Lower lobe of right lung (tissue), 2 donors: Measurements from ENCODE around the gene SPRR2G. TPM values are rescaled to one million over a fixed set of nuclear protein-coding genes. Genes with fewer than 3 reads are reported as not detected.
"Not testable (repeated sequence)": the region's sequence is repeated elsewhere in the genome, so short reads cannot be mapped to it uniquely, and the experiment has no call there.

Source experiments
- ATAC-seq, 2 donors: fragments of 200-7000 bp; cut with Tn5 transposase; one replicate each; pipeline ENCODE4 v1.9.1; 2020 to 2022; ENCODE audit warnings: mild to moderate bottlenecking in 2 of 2, moderate library complexity in 2 of 2
- DNase-seq: peaks from one replicate; pipeline ENCODE4 v3.0.0-alpha.2; 2020
- H3K27ac ChIP-seq: fragments of 200-600 bp; one replicate; pipeline ENCODE4 v1.8.0; 2022
- H3K27me3 ChIP-seq: fragments of 200-600 bp; one replicate; pipeline ENCODE4 v1.8.0; 2022; ENCODE audit warnings: low read depth
- H3K36me3 ChIP-seq: fragments of 200-600 bp; one replicate; pipeline ENCODE4 v1.8.0; 2022; ENCODE audit warnings: mild to moderate bottlenecking
- H3K4me1 ChIP-seq: fragments of 200-600 bp; one replicate; pipeline ENCODE4 v1.8.0; 2022
- H3K4me3 ChIP-seq: fragments of 200-600 bp; one replicate; pipeline ENCODE4 v1.8.0; 2022; ENCODE audit warnings: mild to moderate bottlenecking
- H3K9me3 ChIP-seq: fragments of 200-600 bp; one replicate; pipeline ENCODE4 v1.8.0; 2022
- intact Hi-C: fragments of 100-400 bp; cut with DNase I; formaldehyde crosslinking; loops from one replicate; pipeline ENCODE4 v1.11.0; 2022
- total RNA-seq: library from RNA; stranded (reverse); fragmentation: NEBNext Ultra II Directional; extraction: Animal tissue kit (Norgen Biotek cat#: 25700); gene quantifications from one replicate; pipeline ENCODE4 v1.2.1, GENCODE V29; 2021
- TF ChIP-seq, protein P1 (sequence below): fragments of 200-600 bp; IDR thresholded peaks from one replicate; pipeline ENCODE4 v1.8.0; 2022; ENCODE audit warnings: antibody characterized with exemption, mild to moderate bottlenecking
- donor health status: DM: no; HTN: yes; CAD: no; lungs with severe emphysema.

The SPRR2G gene
- total RNA-seq, 1 donor from 2014 or later, result not detected

DNA sequence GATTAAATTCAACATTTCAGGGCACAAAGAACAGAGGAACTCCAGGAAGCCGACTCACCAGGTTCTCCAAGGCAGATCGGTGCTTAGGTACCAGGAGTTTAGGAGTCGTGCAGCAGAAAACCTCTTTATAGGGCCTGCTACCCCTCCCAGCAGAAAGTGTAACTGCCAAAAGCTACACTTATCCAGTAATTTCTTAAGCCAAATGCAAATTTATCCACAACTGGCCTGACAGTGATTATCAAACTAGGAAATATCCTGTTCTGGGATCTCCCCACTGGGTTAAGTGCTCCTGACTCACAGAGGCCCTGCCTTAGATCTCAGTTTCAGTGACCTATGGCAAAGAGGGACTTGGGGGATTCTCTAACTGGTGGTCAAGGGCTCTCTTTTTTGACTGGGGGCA lies 37.3 kb downstream of the SPRR2G start, which contains the start of gene SPRR2F:
Gene SPRR2F (minus strand): TSS at position 101 of the 400 bp plus-strand sequence. CDS start 783 bp downstream, outside the sequence.
- no peaks in the 10 kb centered on the region for H3K27me3 ChIP-seq
- H3K4me3 ChIP-seq, result no peak within 1 kb of the TSS
- no peaks in the 10 kb centered on the region for H3K36me3 ChIP-seq
- intact Hi-C loops, result no loop called here
- H3K27ac ChIP-seq, result no peak within 1 kb of the TSS
- H3K4me1 ChIP-seq, result no peaks in the 10 kb centered on the region
- no peak for DNase-seq
- no peak for ATAC-seq
- TF ChIP-seq, protein P1, sequence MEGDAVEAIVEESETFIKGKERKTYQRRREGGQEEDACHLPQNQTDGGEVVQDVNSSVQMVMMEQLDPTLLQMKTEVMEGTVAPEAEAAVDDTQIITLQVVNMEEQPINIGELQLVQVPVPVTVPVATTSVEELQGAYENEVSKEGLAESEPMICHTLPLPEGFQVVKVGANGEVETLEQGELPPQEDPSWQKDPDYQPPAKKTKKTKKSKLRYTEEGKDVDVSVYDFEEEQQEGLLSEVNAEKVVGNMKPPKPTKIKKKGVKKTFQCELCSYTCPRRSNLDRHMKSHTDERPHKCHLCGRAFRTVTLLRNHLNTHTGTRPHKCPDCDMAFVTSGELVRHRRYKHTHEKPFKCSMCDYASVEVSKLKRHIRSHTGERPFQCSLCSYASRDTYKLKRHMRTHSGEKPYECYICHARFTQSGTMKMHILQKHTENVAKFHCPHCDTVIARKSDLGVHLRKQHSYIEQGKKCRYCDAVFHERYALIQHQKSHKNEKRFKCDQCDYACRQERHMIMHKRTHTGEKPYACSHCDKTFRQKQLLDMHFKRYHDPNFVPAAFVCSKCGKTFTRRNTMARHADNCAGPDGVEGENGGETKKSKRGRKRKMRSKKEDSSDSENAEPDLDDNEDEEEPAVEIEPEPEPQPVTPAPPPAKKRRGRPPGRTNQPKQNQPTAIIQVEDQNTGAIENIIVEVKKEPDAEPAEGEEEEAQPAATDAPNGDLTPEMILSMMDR, result no peak
- no peaks in the 10 kb centered on the region for H3K9me3 ChIP-seq

DNA sequence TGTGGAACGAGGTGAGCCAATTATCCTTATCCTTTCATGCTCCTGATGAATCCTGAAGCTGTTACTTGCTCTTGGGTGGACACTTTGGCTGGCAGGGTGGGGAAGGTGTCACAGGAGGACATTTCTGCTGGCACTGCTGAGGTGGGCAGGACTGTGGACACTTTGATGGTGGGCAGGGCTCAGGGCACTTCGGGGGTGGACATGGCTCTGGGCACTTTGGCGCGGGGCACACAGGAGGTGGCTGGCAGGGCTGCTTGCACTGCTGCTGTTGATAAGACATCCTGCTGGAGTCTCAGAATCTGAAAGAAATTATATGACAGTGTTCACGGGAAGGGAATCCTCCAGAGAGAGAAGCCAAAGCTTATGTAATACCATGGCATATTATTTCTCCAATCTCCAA lies 38.2 kb downstream of the SPRR2G start:
- H3K4me3 ChIP-seq, H3K27me3 ChIP-seq, H3K9me3 ChIP-seq, H3K4me1 ChIP-seq, intact Hi-C loops, ATAC-seq, H3K27ac ChIP-seq, DNase-seq, H3K36me3 ChIP-seq: not testable (repeated sequence)

DNA sequence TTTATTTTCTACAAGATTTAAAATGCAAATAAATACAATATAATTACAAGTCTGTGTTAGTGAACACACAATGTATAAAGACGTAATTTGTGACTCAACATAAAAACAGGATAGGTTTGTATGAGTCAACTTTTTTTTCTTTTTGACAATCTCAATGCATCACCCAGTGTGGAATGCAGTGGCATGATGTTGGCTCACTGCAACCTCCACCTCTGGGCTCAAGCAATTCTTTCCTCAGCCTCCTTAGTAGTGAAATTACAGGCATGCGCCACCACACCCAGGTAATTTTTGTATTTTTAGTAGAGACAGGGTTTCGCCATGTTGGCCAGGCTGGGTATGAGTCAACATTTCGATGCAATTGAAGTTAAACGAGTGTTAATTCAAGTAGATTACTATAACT lies 50.4 kb downstream of the SPRR2G start:
- DNase-seq (no peak), ATAC-seq (no peak)
- no peaks in the 10 kb centered on the region for H3K36me3 ChIP-seq
- H3K4me3 ChIP-seq, result no peak overlapping the region
- H3K4me1 ChIP-seq, result no peaks in the 10 kb centered on the region
- no peak overlapping the region for H3K27ac ChIP-seq
- TF ChIP-seq, protein P1, result no peak
- no peaks in the 10 kb centered on the region for H3K9me3 ChIP-seq
- H3K27me3 ChIP-seq, result no peaks in the 10 kb centered on the region
- intact Hi-C loops, result no loop called here

Other genes with a start within 250 kb of the SPRR2G start
- gene IVL, start 242.3 kb downstream of the SPRR2G start, total RNA-seq, result 0.24 TPM
- gene SPRR5, start 203.7 kb downstream of the SPRR2G start, total RNA-seq, result not detected
- not detected for gene SPRR4, start 180.2 kb downstream of the SPRR2G start, total RNA-seq
- gene SPRR1A, start 166.8 kb downstream of the SPRR2G start, total RNA-seq, result not detected
- not detected for gene SPRR3, start 149.1 kb downstream of the SPRR2G start, total RNA-seq
- not detected for gene SPRR1B, start 119.7 kb downstream of the SPRR2G start, total RNA-seq
- not detected for gene SPRR2D, start 109.8 kb downstream of the SPRR2G start, total RNA-seq
- not detected for gene SPRR2A, start 93.4 kb downstream of the SPRR2G start, total RNA-seq
- not detected for gene SPRR2B, start 79.3 kb downstream of the SPRR2G start, total RNA-seq
- gene SPRR2E, start 56.4 kb downstream of the SPRR2G start, total RNA-seq, result not detected
- not detected for gene SPRR2F, start 37.4 kb downstream of the SPRR2G start, total RNA-seq
- gene LELP1, start 52.5 kb upstream of the SPRR2G start, total RNA-seq, result not detected
- gene PRR9, start 66.7 kb upstream of the SPRR2G start, total RNA-seq, result not detected
- gene LORICRIN, start 108.8 kb upstream of the SPRR2G start, total RNA-seq, result not detected
- not detected for gene PGLYRP3, start 162.1 kb upstream of the SPRR2G start, total RNA-seq
- 0.30 TPM for gene PGLYRP4, start 198.0 kb upstream of the SPRR2G start, total RNA-seq
- 911 TPM for gene S100A9, start 207.0 kb upstream of the SPRR2G start, total RNA-seq
- 54.9 TPM for gene S100A12, start 224.7 kb upstream of the SPRR2G start, total RNA-seq
- gene S100A8, start 240.2 kb upstream of the SPRR2G start, total RNA-seq, result 622 TPM